Choroid plexus epithelial cell (primary cell): ENCODE data around the gene PID1.

Source experiments
- DNase-seq: peaks from one replicate; pipeline ENCODE4 v3.0.0-alpha.2; 2010; ENCODE audit warnings: low read depth
- H3K4me3 ChIP-seq: 2 replicates; pipeline ENCODE4 v1.5.1; 2011; ENCODE audit warnings: low read depth, mild to moderate bottlenecking, control low read depth, low read length, moderate library complexity
- TF ChIP-seq, protein P1 (sequence below): conservative IDR thresholded peaks from 2 replicates; pipeline ENCODE4 v1.5.1; 2011; ENCODE audit warnings: low read depth, mild to moderate bottlenecking, control low read depth, inconsistent platforms, low read length, moderate library complexity

Gene PID1

DNA sequence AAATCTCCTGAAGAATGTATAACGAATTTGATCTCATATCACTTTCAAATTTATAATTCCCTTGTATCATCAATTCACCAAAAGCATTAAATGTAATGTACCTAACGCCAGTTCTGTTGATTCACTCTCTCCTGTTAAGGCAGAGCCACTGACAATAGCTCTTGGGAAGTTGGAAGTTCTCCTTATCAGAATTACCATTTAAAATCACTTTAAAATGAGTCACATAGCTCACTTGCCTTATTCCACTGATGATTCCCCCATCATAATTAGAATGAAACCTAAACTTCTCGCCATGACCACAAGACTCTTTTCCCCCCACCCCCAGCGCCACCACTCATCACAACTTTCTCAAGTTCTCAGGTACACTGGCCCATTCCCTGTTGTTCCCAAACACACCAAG lies 117.1 kb downstream of the PID1 start:
- DNase-seq, result no peak
- no peak overlapping the region for H3K4me3 ChIP-seq
- TF ChIP-seq, protein P1, sequence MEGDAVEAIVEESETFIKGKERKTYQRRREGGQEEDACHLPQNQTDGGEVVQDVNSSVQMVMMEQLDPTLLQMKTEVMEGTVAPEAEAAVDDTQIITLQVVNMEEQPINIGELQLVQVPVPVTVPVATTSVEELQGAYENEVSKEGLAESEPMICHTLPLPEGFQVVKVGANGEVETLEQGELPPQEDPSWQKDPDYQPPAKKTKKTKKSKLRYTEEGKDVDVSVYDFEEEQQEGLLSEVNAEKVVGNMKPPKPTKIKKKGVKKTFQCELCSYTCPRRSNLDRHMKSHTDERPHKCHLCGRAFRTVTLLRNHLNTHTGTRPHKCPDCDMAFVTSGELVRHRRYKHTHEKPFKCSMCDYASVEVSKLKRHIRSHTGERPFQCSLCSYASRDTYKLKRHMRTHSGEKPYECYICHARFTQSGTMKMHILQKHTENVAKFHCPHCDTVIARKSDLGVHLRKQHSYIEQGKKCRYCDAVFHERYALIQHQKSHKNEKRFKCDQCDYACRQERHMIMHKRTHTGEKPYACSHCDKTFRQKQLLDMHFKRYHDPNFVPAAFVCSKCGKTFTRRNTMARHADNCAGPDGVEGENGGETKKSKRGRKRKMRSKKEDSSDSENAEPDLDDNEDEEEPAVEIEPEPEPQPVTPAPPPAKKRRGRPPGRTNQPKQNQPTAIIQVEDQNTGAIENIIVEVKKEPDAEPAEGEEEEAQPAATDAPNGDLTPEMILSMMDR, result no peak

DNA sequence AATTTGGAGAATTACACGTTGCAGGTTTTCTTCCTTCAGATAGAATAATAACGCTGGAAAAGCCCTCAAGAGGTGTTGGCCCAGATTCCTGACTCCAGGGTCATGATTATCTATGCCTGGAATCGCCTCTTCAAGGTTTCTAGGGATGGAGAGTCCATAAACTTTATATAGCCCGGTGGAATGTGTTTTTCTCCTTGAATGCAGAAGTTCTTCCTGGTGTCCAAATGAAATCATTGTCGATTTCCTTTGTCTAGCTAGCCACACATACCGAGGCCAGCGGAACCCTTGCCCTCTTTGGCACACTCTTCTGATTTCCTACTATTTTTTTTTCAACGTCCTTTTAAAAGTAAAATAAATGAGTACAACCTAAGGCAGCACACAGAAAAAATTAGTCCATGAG lies 117.8 kb downstream of the PID1 start:
- DNase-seq, result no peak
- TF ChIP-seq, protein P1, result no peak
- no peak overlapping the region for H3K4me3 ChIP-seq

DNA sequence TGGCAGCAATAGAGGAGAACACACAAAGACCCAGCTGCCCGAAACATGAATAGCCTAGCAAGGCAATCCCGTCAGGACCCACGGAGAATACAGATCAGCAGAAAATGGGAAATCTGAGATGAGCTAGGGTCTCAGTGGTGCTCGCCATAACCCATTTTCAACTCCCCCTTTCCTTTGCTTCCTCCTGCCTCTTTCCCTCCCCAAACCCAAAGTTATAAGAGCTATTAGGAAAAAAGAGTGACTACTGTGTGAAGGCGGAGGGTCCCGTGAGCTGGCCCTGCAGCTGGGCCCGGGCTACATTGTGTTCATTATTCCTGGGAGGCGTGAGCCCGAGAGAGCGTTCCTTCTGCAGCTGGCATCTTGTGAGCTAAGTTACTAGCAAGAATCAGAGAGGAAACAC lies 118.4 kb downstream of the PID1 start:
- H3K4me3 ChIP-seq, result no peak overlapping the region
- TF ChIP-seq, protein P1, result no peak
- DNase-seq, result no peak

DNA sequence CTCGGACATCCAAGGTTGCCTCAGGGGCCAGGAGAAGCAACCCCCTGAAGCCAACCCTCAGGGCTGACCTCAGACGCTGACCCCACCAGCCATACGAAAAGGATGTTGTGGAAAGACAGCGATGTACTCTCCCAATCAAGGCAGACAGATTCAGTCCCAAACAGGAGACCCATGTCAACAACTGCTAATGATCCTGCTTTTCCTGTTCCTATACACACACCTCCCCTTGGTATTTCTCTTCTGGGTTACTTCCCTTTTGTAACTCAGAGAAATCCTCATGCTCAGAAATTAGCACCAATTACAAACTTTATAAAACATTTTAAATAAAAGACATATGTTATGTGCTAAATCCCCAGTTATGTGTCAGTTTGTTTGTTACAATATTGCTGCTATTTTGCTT lies 120.8 kb downstream of the PID1 start:
- no peak for DNase-seq
- TF ChIP-seq, protein P1, result no peak
- no peak overlapping the region for H3K4me3 ChIP-seq

DNA sequence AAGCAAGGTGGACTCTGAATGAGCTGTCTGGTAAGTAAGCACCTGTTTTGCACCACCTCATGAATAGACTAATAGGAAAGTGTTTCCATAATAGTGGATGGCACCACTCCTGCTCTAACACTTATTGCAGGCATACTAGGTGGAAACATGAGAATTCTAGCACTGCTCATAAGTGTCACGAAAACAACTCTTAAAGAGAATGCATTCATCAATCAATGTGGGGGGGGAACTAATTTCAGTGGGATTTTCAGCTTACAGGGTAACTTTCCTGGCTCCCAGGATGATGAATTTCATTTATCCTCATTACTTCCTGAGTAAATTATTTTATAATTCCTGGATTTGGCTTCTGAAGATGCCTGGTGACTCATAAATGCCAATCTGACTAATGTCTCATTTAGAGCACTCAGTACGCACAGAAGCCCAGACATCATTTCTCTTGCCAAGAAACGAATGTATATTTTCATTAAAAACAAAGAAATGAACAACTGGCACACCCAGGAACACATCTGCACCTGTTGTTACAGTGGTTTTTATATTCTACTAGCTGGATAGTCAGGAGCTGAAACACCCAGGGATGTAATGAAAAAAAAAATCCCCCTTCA lies 129.6 kb downstream of the PID1 start:
- peak; percentile 75 for DNase-seq
- TF ChIP-seq, protein P1, result no peak
- H3K4me3 ChIP-seq, result no peak overlapping the region

DNA sequence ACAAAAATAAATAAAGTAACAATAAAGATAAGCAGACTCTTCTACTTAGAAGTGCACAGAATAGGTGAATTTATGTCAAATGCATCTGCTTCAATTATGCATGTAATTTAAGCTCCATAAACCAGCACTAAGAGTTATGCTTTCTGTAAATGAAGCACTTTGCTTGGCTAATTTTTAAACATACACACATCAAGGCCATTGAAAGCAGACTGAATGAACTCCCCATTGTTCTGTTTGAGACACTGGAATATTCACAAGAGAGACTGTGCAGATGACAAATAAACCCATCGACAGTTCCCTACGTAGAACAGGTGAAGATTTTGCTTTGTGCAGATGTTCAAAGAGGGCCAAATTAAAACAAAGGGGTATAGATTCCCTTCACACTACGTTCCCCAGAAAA lies 133.4 kb downstream of the PID1 start:
- TF ChIP-seq, protein P1, result no peak
- H3K4me3 ChIP-seq, result no peak overlapping the region
- DNase-seq, result no peak

DNA sequence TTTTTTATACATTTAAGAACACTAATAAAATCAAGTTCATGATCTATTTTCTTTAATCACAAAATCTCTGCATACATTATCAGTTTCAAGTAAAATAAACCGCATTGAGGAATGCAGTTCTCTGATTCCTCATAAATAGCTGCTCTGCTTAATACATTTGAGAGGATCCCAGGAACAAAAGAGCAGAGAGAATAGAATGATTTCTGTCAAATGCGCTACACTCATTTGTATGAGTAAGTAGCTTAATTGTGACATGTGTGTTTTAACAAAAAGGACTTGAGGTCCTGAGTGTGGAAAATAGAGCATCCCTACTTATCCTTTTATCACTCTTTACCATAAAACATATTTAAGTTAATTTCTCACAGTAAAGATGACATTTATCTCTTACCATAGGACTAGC lies 134.0 kb downstream of the PID1 start:
- DNase-seq, result no peak
- H3K4me3 ChIP-seq, result no peak overlapping the region
- TF ChIP-seq, protein P1, result no peak
